HG02884 (cell line): ENCODE data around the gene AFAP1L2.
"Not testable (repeated sequence)": the region's sequence is repeated elsewhere in the genome, so short reads cannot be mapped to it uniquely, and the experiment has no call there.

Experiments
- ATAC-seq: cut with Tn5 transposase; IDR thresholded peaks from one replicate; pipeline ENCODE4 v1.9.1; 2021; ENCODE audit warnings: mild to moderate bottlenecking, moderate library complexity; ENCODE audit not compliant: unreplicated experiment

AFAP1L2 gene

DNA sequence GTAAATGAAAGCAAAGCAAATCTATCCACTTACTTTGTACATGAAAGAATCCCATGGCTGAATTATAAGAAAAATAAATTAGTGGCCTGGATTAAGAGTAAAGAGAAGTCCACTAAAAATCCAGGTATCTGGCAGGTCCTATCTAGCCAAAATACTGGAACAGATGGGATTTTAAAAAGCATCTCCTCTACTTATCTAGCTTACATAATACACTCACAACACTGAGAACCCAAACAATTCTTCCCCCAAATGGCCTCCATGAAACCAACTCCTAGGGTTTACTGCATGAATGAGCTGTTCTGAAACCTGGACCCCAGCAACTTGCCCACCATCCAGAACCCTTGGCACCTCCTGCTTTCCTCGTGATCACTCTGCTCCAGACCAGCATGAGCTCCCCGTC is 61.3 kb downstream of the AFAP1L2 start:
- no peak for ATAC-seq

DNA sequence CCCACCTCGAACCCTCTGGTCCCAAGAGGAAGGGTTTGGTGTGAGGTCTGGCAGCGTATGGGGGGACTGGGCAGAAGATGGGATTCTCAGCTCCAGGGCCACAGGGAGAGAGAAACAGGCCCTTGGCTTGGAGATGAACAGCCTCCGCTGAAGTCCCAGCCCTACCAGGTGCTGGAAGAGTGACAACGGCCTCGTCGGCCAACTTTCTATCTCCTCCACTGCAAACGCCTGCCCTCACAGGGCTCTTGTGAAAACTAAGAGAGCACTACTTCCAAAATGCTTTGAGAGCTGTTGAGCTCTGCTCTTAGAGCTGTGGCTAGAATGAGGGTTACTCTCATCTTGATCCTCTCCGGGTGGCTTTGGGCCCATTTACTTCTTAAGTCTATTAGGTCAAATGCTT is 63.5 kb downstream of the AFAP1L2 start:
- ATAC-seq: no peak

GRCh38 chr10:114337510-114338462 is 66.5 kb downstream of the AFAP1L2 start:
- no peak for ATAC-seq

- no peak for ATAC-seq
Measured at GRCh38 chr10:114336823-114337509, 67.3 kb downstream of the AFAP1L2 start.

- no peak for ATAC-seq
Measured at GRCh38 chr10:114335614-114336013, 68.7 kb downstream of the AFAP1L2 start.

DNA sequence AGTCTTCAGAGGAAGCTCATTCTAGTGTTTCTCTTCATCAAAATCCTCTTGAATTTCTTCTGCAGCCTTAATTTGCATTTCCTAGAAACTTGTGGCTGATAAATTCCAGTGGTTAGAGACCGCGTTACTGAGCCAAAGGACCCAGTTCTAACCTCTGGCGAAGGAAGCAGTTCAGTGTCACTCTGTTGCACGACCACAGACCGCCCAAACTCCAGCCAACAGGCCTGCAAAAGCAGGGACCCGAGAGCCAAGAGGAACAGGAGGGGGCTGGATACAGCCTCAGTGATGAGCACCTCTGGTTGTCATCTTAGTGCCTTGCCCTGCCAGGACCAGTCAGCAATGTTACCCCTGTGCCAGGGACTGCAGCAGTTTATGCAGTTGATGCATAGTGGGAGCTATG is 70.0 kb downstream of the AFAP1L2 start:
- no peak for ATAC-seq

GRCh38 chr10:114333441-114333840 is 70.9 kb downstream of the AFAP1L2 start:
- ATAC-seq: not testable (repeated sequence)

DNA sequence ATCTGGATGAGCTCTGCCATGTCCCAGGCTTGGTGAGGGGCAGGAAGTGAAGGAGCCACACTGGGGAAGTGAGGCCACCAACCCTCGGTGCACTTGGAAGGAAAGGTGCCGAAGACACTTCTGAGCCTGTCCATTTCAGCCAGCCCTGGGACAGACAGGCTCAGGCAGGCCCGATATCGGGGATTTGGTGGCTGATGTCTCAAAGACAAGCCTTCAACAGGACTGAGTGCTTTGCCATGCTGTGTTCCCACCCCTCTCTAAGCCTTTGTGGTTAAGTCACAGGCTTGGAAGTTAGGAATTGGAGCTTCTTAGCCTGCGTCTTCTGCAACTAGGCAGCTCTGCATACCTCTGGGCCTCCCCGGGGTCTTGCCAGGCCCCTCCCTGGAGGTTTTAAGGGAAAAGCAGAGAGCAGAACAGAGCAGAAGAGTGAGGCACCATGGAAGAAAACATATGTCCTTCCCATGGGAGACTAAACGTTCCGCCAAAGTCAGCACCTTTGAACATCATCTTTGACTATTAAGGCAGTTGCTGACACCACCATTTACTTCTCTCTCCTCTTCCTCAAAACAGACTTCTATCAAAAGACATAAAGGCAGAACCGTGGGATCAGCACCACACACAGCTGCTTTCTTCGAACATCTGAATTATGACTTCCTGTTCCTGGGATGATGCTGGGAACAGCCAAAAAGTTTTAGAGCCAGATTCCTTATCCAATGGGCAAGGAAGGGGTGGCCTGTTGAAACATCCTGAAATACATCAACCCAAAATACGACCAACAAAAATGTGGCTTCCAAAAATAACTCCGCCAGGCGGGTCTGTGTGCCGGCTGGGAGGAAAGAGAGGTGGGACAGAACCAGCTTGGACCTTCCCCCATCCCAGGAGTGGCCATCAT is 71.8 kb downstream of the AFAP1L2 start:
- no peak for ATAC-seq

- ATAC-seq: no peak
Measured at GRCh38 chr10:114329634-114330365, 74.5 kb downstream of the AFAP1L2 start.

DNA sequence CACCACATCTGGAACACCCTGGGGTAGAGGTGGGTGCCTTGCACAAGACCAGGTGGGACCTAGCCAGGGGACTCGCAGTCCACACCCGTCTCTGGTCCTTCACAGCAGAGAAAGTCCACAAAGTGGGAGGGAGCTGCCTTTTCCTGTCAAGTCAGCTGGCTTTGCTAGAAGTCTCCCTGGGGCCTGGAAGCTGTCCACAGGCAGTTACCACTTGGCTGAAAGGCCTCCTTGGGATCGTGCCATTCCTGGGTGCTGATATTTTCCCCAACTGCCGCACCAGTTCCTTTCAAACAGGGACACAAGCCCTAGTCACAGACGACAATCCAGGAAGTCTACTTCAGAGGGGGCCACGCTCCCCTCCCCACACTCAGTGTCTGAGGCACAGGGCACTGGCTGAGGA is 75.4 kb downstream of the AFAP1L2 start:
- no peak for ATAC-seq

DNA sequence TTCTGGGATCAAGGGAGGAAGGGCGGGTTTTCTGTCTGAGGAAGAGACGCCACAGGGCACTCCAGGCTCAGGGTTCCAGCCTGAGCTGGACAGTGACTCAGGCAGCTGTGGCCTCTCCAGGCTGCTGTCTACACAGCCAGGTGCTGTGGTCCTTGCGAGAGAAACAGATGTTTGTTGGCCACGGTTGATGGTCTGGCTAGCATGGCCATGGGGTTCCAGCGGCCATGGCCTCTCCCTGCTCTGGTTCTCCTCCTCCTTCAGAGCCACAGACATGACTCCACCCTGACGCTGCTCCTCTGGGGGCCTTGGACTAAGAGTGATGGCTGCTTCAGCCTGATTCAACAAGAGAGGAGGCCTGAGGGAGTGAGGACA is 75.9 kb downstream of the AFAP1L2 start:
- no peak for ATAC-seq

DNA sequence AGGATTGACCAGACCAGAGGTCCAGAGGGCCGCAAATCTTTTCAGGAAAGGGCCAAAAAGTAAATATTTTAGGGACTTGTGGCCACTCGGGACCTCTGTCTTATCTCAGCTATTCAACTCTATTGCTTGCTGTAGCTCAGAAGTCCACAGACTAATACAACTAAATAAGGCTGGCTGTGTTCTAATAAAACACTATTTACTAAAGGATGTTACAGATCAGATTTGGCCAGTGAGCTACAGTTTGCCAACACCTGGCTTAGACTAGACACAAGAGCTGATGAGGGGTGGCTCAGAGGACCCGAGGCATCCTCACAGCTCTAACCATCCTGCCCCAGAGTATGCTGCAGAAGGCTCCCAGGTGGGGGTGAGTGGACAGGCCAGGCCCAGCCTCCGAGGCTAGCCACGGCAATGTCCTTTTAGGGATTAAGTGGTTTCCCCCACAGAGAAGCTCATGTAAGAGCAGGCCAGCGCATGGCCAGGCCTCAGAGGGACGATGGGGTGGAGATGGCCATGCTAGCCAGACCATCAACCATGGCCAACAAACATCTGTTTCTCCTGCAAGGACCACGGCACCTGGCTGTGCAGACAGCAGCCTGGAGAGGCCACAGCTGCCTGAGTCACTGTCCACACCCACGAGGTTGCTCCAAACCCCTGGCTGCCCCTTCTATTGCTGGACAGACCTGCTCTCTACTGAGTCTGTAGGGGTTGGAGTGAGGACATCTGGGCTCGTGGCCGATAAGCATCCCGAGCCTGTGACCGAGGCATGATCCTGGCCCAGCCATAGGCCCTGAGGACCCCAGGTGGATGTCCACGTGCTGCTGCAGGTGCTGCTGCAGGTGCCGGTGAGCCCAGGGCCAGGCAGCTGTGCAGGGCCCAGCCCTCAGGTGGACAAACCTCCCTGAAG is 76.5 kb downstream of the AFAP1L2 start:
- ATAC-seq: no peak

DNA sequence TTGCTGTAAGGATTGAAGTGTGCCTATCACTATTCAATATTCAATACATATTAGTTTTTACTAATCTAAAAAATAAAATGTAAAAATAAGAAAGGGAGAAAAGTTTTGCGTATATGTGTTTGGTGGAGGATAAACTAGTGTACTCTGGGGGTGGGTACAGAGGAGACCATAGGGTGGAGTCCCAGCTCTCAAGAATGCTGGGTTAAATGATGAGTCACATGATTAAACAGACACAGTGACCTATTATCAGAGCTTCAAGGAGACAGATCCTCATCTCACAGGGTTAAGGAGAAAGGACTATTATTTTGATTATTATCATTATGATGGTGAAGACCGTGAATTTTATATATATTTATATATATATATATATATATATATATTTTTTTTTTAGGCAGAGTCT is 77.5 kb downstream of the AFAP1L2 start:
- ATAC-seq: no peak

- ATAC-seq: no peak
Measured at GRCh38 chr10:114323023-114323422, 81.3 kb downstream of the AFAP1L2 start.

DNA sequence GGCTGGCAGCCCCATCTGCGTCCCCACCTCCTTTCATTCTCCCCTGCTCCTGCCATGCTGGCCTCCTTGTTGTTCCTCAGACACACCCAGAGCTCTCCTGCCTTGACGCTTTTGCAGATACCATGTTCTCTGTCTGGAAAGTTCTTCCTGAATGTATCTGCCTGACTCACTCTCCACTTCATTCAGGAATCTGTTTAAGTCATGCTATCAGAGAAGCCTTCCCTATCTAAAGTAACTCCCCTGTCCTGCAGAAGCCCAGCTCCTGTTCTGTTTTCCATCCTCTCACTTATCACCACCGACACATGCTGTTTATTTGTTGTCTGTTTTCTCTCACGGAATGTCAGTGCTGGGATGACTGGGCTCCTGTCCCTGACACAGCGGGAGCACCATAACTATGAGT is 82.0 kb downstream of the AFAP1L2 start:
- no peak for ATAC-seq

- no peak for ATAC-seq
Measured at GRCh38 chr10:114320249-114321116, 83.8 kb downstream of the AFAP1L2 start.

DNA sequence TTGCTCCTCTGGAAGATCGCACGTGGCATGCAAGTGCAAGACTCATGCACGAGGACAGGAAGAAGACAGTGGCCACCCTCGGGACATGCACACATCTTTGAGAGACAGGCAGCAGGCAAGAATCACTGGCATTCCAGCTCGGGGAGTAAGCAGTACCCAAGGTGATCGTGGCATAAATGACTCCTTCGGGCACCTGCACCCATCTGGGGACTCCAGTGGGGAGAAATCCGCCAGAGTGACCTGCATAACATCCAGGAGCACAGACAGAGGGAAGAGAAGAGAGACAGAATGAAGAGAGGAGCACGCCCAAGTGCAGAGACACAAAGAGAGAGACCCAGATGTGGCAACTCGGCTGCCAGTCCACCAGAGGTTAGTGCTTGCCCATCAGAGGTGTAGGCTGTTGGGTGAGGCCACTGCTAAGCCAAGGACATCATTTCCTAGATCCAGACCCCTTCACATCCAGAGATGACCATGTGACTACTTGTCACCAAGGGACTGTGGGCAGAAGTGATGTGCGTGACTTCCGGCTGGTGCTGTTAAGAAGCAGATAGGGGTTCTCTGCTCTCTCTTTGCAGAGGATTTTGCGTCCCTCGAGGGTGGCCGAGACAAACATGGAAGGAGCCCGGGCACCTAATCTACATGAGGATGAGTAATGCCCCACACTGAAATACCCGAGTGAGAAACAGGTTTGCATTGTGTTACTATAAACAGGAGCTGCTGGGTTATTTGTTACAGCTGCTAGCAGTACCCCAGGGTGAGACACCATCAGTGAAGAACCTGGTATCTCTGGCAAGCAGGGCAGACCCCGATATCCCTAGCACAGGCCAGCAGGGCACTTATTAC is 84.7 kb downstream of the AFAP1L2 start:
- no peak for ATAC-seq

DNA sequence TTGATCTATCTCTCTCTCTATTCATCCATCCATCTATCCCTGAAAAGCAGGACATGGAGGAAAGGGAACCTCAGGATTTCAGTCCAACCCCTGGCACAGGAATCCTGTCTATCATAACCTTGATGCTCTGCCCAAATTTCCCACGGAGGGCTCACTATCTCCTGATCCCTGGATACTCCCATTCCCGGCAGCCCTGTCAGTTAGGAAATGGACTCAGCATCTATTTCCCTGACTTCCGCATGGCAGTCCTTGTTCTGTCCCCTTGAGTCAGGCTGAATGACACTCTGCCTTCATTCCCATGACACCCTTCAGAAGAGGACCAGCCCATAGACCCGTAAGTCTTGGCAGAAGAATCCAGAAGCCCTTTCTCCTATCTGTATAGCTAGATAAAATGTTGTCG is 87.6 kb downstream of the AFAP1L2 start:
- ATAC-seq: no peak
